Measurements from ENCODE around the gene VPS13D.

DNA sequence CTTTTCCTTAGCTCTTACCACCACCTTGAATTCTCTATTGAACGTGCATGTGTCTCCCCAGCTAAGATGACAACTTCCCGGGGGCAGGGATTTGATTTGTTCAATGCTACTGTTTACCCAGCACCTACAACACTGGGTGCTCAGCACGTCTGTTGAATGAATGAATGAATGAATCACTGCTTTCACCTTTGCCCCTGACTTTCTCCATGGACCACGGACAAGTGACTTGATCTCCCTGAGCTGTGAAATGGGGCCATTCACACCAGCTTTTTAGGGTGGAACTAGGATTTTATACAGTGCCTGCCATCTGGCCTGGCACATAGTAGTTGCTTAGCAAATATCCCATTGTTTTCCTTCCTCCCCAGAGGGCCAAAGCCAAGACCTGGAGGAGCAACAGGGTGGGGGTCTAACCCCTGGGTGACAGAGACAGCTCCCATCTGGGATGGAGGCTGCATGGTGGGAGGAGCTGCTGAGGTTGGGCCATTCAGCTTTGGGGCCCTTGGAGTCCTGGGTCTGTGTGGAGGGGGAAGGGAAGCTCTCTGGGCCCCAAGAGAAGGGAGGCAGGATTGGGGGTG is 47.3 kb upstream of the VPS13D start:
- TF ChIP-seq, protein P1, sequence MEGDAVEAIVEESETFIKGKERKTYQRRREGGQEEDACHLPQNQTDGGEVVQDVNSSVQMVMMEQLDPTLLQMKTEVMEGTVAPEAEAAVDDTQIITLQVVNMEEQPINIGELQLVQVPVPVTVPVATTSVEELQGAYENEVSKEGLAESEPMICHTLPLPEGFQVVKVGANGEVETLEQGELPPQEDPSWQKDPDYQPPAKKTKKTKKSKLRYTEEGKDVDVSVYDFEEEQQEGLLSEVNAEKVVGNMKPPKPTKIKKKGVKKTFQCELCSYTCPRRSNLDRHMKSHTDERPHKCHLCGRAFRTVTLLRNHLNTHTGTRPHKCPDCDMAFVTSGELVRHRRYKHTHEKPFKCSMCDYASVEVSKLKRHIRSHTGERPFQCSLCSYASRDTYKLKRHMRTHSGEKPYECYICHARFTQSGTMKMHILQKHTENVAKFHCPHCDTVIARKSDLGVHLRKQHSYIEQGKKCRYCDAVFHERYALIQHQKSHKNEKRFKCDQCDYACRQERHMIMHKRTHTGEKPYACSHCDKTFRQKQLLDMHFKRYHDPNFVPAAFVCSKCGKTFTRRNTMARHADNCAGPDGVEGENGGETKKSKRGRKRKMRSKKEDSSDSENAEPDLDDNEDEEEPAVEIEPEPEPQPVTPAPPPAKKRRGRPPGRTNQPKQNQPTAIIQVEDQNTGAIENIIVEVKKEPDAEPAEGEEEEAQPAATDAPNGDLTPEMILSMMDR (IDR thresholded peaks at IDR 0.05) = no peak
- TF ChIP-seq POLR2AphosphoS5 (IDR thresholded peaks at IDR 0.05; ENCODE audit: low read depth, low read length) = no peak
- no peak for TF ChIP-seq SIN3A (IDR thresholded peaks at IDR 0.05; ENCODE audit: borderline replicate concordance, insufficient read depth, low read depth, low read length)
- no peak for TF ChIP-seq TCF7L2 (IDR thresholded peaks at IDR 0.05; ENCODE audit: low read depth, low read length)
- no peak for TF ChIP-seq REST (IDR thresholded peaks at IDR 0.05; ENCODE audit: insufficient read depth in 1 of 2, low read depth in 2 of 2, low read length in 1 of 2)

Data from Panc1 (cell line).